NCI-H2196 treated with DMSO at 0.1 percent for 48 hours (cell line): ENCODE results near the gene DNASE1L2.
A peak's percentile ranks its signal among the peaks of the same experiment; 100 is the strongest.

Experiments used
- DNase-seq: peaks from one replicate; lab custom pipeline; 2025; ENCODE audit not compliant: unreplicated experiment; lab: John Stamatoyannopoulos, UW

Gene DNASE1L2

GRCh38 chr16:2236337-2237101, at the start of gene DNASE1L2:
DNASE1L2 (plus strand) TSS chr16:2236444; CDS start chr16:2236817, 373 bp downstream.
- no peak for DNase-seq

DNA sequence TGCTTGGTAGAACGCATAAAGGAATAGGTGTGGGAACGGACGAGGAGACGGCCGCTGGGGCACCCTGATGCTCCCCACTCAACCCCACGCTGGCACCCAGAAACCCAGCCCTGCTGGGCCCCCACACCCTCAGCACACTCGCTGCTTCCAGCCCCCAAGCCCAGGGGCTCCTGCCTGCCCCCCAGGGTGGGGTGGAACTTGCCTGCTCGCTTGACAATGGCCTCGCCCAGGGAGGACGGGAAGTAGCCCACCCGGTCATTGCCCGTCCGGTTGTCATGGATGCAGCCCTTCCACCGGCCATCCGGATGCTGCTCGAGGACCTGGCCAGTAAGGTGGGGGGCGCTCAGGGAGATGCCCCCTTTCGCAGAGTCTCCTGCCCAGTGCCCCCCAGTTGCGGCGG, 49.7 kb upstream of the DNASE1L2 start:
- no peak for DNase-seq

GRCh38 chr16:2187212-2187611, 49.0 kb upstream of the DNASE1L2 start:
- no peak for DNase-seq

- DNase-seq, result no peak
Observed at GRCh38 chr16:2188395-2188794, 47.8 kb upstream of the DNASE1L2 start.

DNA sequence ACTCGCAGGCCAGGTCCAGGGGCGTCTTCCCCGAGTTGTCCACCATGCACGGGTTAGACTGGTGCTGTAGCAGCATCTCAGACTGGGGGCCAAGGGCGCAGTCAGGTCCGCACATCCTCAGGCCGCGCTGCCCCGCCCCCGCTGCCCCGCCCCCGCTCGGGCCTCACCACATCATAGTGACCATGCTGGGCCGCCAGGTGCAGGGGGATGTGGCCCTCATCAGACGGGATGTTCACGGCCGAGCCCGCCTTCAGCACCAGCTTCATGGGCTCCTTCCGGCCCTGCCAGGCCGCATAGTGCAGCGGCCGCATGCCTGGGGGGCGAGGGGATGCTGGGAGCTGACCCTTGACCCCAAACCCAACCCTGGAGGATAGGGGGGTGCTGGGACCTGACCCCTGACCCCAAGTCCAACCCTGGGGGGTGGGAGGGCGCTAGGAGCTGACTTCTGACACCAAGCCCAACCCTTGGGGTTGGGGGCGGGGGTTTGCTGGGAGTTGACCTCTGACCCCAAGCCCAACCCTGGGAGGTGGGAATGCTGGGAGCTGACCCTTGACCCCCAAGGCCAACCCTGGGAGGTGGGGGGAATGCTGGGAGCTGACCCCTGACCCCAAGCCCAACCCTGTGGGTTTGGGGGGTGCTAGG, 46.9 kb upstream of the DNASE1L2 start:
- DNase-seq, result no peak

DNA sequence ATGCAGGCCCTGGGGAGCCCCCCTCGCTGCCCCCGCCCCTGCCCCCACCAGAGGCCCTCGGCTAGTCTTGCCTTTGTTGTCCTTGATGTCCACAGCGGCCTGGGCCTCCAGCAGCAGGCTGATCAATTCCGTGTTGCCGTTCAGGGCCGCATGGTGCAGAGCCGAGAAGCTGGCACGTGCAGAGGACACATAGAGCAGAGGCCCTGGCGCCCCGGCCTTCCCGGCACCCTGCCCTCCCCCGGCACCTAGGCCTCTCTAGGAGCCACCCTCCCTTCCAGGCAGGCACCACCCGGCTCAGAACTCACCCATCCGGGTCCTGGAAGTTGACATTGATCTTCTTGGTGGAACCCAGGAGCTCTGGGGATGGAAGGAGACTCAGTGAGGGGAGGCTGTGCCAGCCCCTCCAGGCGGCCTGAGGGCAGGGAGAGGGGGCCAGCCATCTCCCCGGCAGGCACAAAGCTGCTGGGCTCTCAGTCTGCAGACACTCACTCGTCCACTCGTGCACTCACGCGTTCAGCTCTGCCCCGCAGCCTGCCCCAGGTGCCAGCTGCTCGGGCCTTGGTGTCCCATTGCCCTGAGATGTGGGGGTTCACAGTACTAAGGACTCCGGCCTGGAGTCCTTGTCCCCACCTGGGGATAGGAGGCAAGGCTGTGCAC, 46.1 kb upstream of the DNASE1L2 start:
- DNase-seq, result no peak

DNA sequence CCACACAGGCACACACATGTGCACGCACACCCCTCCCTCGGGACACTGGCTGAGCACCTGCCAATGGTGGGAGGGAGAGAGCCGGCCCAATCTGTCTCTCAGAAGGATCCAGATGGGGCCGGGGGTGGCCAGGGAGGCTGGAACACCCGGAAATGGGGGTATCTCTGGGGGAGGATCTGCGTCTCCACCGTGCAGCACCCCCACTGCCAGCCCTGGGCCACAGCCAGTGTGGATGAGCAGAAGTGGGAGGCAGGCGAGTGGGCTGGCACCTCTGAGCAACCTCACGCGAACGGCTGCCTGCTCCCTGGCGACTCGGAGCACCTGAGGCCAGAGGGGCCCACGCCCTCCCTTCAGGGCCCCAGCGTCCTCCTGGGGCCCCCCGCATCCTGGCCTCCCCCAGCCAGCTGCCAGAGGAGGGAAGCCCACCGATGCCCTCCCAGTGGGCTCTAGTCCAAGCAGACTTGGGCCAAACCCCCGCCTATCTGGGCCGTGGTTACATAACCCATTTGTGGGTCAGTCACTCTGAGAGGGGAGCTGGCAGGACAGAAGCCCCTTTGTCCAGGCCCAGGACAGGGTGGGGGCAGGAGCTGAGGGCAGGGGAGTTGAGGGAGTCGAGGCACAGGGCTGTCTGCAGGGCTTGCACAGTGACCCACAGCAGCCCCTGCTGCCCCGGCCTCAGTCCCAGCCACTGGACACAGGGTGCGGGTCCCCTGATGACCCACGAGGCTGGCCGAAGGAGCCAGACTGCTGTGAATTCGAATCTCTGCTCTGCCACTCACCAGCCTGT, 45.4 kb upstream of the DNASE1L2 start:
- DNase-seq, result no peak

GRCh38 chr16:2191446-2191706, 44.9 kb upstream of the DNASE1L2 start:
- no peak for DNase-seq

GRCh38 chr16:2194166-2194834, 41.9 kb upstream of the DNASE1L2 start:
- no peak for DNase-seq

- peak; percentile 14 for DNase-seq
Observed at GRCh38 chr16:2194852-2195321, 41.4 kb upstream of the DNASE1L2 start.

DNA sequence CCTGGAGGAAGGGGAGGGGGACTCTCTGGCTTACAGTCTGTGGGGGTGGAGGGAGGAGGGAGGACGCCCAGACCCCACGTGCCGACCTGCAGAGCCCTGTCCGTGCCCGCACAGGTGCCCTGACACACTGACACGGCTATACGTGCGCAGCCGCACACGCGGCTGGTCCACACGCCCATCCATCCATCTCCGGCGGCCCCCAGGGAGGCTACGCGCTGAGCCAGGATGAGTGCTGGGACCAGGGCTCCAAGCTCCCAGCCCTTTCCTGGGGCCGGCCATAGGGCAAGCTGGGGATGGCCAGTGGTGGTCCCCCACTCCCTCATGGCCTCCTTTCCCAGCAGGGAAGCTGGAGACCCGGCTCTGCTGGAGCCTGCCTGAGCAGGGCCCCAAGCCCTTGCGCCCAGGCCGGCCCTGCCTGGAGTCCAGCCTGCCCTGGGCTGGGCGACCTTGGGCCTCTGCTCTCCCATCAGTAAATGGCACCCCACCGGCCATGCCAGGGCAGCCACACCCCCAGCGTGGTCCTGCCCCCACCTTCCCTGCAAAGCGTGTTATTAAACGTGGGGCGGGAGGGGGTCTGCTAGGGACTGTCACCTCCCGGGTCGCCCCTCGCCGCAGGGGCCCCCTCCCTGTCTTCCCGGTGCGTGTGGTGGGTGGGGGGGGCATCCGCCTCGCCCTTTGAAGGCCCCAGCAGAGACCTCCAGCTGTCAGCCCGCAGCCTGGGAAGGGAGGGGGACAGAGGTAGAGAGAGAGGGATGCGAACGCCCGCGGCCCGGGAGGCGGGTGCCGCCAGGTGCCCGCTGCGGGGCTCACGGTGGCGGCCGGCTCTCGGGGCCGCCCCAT, 40.7 kb upstream of the DNASE1L2 start:
- no peak for DNase-seq

DNA sequence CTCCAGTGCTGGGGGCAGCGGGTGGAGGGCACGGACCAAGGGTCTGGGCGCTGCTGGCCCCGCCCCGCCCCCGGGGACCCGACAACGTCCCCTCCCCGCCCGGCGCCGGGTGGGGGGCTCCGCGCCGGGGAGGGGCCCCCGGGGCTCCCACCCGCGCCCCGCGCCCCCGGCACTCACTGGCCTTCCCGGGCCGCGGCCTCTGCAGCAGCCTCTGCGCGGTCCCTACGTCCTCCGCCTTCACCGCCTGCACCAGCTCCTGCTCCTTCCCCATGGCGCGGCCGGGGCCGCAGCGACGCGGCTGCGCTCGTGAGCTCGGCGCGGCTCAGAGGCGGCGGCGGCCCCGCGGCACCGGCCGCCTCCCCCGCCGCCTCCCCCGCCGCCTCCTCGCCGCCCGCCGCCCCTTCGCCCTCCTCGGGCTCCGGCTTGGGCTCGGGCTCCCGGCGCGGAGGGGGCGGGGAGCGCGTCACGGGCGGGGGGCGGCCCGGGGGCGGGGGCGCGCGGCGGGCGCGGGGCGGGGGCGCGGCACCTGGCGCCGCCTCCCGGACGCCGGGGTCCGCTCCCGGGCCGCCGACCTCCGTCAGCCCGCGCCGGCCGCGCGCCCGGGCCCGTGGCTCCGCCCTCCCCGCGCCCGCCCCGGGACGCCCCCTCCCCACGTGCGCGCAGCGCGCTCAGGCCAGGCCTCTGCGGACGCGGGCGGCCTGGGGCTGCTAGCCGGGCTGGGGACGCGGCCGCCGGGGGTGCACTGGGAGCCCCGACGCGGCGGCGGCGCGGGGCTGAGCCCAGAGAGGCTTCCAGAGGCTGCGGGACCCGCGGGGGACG, 39.9 kb upstream of the DNASE1L2 start, which contains the start of gene CASKIN1:
TSS of gene CASKIN1 (minus strand) at position 444 of the 819 bp plus-strand sequence. CDS start at position 271, 173 bp downstream.
- no peak for DNase-seq

DNA sequence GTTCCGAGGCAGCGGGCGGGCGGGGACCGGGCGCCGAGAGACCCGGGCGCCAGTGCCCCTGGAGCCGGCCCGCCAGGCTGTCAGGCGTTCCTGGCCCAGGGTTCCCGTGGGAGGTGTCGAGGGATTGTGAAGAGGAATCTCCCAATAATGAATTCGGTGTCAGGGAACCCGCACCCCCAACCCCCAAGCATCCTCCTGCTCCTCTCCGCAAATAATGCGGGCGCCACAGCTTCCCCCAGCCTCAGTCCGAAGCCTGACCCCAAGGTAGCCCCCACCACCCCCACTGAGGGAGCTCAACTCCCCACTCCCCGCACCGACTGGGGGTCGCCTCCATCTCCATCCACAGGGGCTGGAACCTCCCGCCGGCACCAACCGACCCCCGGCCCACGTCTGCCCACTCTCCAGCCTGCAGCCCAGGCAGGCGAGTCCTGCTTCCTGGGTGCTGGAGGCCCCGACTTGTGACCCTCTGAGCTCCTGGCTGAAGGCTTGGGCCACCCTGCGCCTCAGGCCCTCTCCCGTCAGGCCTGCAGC, 39.2 kb upstream of the DNASE1L2 start:
- DNase-seq, result no peak

- no peak for DNase-seq
Observed at GRCh38 chr16:2197765-2198164, 38.5 kb upstream of the DNASE1L2 start.

GRCh38 chr16:2198283-2198682, 38.0 kb upstream of the DNASE1L2 start:
- no peak for DNase-seq

GRCh38 chr16:2199095-2199494, 37.1 kb upstream of the DNASE1L2 start:
- DNase-seq, result no peak

DNA sequence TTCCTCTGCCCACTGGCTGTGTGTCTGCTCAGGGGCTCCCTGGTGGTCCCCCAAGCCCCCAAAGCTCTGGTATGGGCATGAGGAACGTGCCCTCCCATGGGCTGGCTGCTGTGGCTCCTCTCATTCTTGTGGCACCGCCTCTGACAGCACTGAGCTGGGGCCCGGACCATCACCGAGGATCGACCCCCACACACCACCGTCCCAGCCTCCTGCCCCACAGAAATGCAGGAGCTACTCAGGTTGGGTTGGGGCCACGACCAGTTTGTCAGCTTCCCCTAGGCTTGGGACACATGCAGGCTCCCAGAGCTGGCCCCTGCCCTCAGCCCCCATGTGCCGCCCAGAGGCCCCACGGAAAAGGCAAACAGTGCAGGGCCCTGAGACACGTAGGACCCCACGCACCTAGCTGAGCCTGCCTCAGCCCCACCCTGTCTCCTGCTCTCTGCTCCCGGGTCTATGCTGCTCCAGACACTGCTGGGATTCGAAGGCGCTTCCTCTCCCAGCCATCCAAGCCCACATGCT, 36.6 kb upstream of the DNASE1L2 start:
- no peak for DNase-seq

DNA sequence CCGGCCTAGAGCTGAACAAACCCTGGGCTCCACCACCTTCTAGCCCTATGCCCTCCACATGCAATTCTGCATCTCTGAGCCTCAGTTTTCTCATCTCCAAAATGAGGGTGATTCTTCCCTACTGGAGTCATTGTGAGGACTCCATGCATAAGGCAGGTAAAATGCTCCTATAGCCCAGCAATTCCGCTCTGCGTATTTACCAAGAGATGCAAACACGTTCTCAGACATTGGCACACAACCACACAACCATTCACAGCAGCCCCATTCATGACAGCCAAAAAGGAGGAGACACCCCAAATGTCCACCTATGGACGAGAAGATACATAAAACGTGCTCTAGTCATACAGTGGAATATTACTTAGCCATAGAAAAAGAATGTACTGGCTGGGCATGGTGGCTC, 35.9 kb upstream of the DNASE1L2 start:
- DNase-seq, result no peak
